SU-DHL-6 (cell line): ENCODE data around the gene TRPV5.

Experiments used
- H2AFZ ChIP-seq: fragments of 200-600 bp; sonication (generic); 2 replicates; pipeline ENCODE4 v1.6.1; 2014; ENCODE audit warnings: low read depth, mild to moderate bottlenecking, moderate library complexity, mixed read lengths, antibody characterized with exemption, low read length; ENCODE audit not compliant: severe bottlenecking
- H3F3A ChIP-seq: fragments of 200-600 bp; shearing (Covaris generic); 2 replicates; pipeline ENCODE4 v1.6.0; 2016; ENCODE audit warnings: antibody characterized with exemption, mild to moderate bottlenecking; ENCODE audit not compliant: insufficient read depth
- H3K27ac ChIP-seq: fragments of 200-600 bp; sonication (generic); 2 replicates; pipeline ENCODE4 v1.5.1; 2016; ENCODE audit warnings: low read depth, mild to moderate bottlenecking, low read length, moderate library complexity, mixed read lengths
- H3K27me3 ChIP-seq: fragments of 200-600 bp; sonication (generic), shearing (Covaris generic); 2 replicates; pipeline ENCODE4 v1.6.0; 2014; ENCODE audit warnings: mild to moderate bottlenecking, low read length
- H3K36me3 ChIP-seq: fragments of 200-600 bp; sonication (generic); 2 replicates; pipeline ENCODE4 v1.6.1; 2014; ENCODE audit warnings: mild to moderate bottlenecking, low read length, mixed read lengths
- H3K4me2 ChIP-seq: fragments of 300-600, 200-600 bp; shearing (Covaris generic), sonication (generic); 2 replicates; pipeline ENCODE4 v1.6.0; 2014; ENCODE audit warnings: low read length, low read depth, mild to moderate bottlenecking; ENCODE audit not compliant: poor library complexity, severe bottlenecking
- H3K4me3 ChIP-seq: fragments of 200-600 bp; sonication (generic); 2 replicates; pipeline ENCODE4 v1.5.1; 2014; ENCODE audit warnings: antibody characterized with exemption, low read length, mild to moderate bottlenecking, mixed read lengths; ENCODE audit not compliant: insufficient read depth, poor library complexity, severe bottlenecking
- H3K79me2 ChIP-seq: fragments of 200-600 bp; sonication (generic); 2 replicates; pipeline ENCODE4 v1.6.1; 2014; ENCODE audit warnings: mild to moderate bottlenecking, low read length, moderate library complexity; ENCODE audit not compliant: insufficient read depth
- H3K9ac ChIP-seq: fragments of 200-600 bp; sonication (generic); 2 replicates; pipeline ENCODE4 v1.7.0; 2014; ENCODE audit warnings: mild to moderate bottlenecking, low read length
- H3K9me2 ChIP-seq: fragments of 200-600 bp; sonication (generic); replicated peaks from 2 replicates; pipeline ENCODE4 v1.6.1; 2014; ENCODE audit warnings: low read length; ENCODE audit not compliant: insufficient read depth
- H3K9me3 ChIP-seq: fragments of 200-600 bp; sonication (generic); 2 replicates; pipeline ENCODE4 v1.6.1; 2014; ENCODE audit warnings: low read length, mixed read lengths; ENCODE audit not compliant: insufficient read depth
- H4K20me1 ChIP-seq: fragments of 200-600 bp; sonication (generic); 2 replicates; pipeline ENCODE4 v1.6.1; 2014; ENCODE audit warnings: low read depth, mild to moderate bottlenecking, antibody characterized with exemption, low read length, moderate library complexity, mixed read lengths
- CTCF ChIP-seq: fragments of 200-600 bp; sonication (generic); IDR thresholded peaks from one replicate; pipeline ENCODE4 v1.5.1; 2017; ENCODE audit warnings: antibody characterized with exemption, mild to moderate bottlenecking, low read length, moderate library complexity; ENCODE audit not compliant: insufficient read depth, poor library complexity, severe bottlenecking
- EZH2phosphoT487 ChIP-seq: fragments of 200-600 bp; sonication (generic), shearing (Covaris generic); conservative IDR thresholded peaks from 2 replicates; pipeline ENCODE4 v1.6.1; 2018; ENCODE audit warnings: mild to moderate bottlenecking, antibody characterized with exemption, low read length, moderate library complexity, mixed read lengths

The TRPV5 gene

GRCh38 chr7:142968229-142968628 lies 34.7 kb upstream of the TRPV5 start:
- no peaks in the 10 kb centered on the region for H3F3A ChIP-seq
- H3K27ac ChIP-seq, result no peak overlapping the region
- no peak overlapping the region for H3K9ac ChIP-seq
- H3K9me3 ChIP-seq, result no peaks in the 10 kb centered on the region
- H3K4me2 ChIP-seq, result no peak overlapping the region
- TF ChIP-seq CTCF (no peak), EZH2phosphoT487 (no peak)
- no peaks in the 10 kb centered on the region for H3K79me2 ChIP-seq
- no peaks in the 10 kb centered on the region for H3K9me2 ChIP-seq
- H4K20me1 ChIP-seq, result no peaks in the 10 kb centered on the region
- no peaks in the 10 kb centered on the region for H3K36me3 ChIP-seq
- no peak overlapping the region for H3K4me3 ChIP-seq
- H3K27me3 ChIP-seq, result no peaks in the 10 kb centered on the region
- H2AFZ ChIP-seq, result no peak overlapping the region

- H3K9ac ChIP-seq, result no peak overlapping the region
These were observed 31.1 kb upstream of the TRPV5 start for GRCh38 chr7:142964502-142965246.

GRCh38 chr7:142963993-142964392 lies 30.4 kb upstream of the TRPV5 start:
- Histone ChIP-seq H3K79me2 (no peaks in the 10 kb centered on the region), H3K36me3 (no peaks in the 10 kb centered on the region), H4K20me1 (no peaks in the 10 kb centered on the region), H3K9me3 (no peaks in the 10 kb centered on the region), H3K9me2 (no peaks in the 10 kb centered on the region), H3K4me3 (no peak overlapping the region), H3K9ac (no peak overlapping the region), H3K27me3 (no peaks in the 10 kb centered on the region), H3F3A (no peaks in the 10 kb centered on the region), H3K4me2 (no peak overlapping the region), H3K27ac (no peak overlapping the region), H2AFZ (no peak overlapping the region)
- TF ChIP-seq EZH2phosphoT487, result no peak
- no peak for TF ChIP-seq CTCF

More at GRCh38 chr7:142964502-142965246, 31.1 kb upstream of the TRPV5 start:
- Histone ChIP-seq H2AFZ (no peak overlapping the region), H3K9me2 (no peaks in the 10 kb centered on the region), H3K79me2 (no peaks in the 10 kb centered on the region), H3K27me3 (no peaks in the 10 kb centered on the region), H4K20me1 (no peaks in the 10 kb centered on the region), H3F3A (no peaks in the 10 kb centered on the region), H3K36me3 (no peaks in the 10 kb centered on the region), H3K27ac (no peak overlapping the region), H3K4me3 (no peak overlapping the region), H3K4me2 (no peak overlapping the region), H3K9me3 (no peaks in the 10 kb centered on the region)
- no peak for TF ChIP-seq EZH2phosphoT487
- no peak for TF ChIP-seq CTCF
